ENCODE results near the gene CRKL. TPM values are rescaled to one million over a fixed set of nuclear protein-coding genes. Genes with fewer than 3 reads are reported as not detected.

CRKL gene
- total and polyA plus RNA-seq, 2 experiments from 2014 or later = 42.4 to 80.9 TPM

DNA sequence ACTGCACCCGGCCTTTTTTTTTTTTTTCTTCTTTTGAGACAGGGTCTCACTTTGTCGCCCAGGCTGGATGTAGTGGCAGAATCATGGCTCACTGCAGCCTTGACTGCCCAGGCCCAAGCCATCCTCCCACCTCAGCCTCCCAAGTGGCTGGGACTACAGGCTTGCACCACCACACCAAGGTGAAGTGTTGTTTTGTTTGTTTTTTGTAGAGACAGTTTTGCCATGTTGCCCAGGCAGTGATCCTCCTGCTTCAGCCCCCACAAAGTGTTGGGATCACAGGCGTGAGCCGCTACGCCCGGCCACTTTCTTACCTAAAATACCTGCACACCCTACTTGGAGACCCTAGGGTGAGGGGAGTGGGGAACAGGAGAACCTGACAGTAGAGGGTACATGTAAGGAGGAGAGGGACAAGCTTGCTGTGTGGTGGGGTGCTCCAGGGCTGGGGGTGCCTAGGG, 45.3 kb downstream of the CRKL start:
- no peak overlapping the region for H3K27ac ChIP-seq
- no peak overlapping the region for H3K4me3 ChIP-seq
- TF ChIP-seq, protein P1, sequence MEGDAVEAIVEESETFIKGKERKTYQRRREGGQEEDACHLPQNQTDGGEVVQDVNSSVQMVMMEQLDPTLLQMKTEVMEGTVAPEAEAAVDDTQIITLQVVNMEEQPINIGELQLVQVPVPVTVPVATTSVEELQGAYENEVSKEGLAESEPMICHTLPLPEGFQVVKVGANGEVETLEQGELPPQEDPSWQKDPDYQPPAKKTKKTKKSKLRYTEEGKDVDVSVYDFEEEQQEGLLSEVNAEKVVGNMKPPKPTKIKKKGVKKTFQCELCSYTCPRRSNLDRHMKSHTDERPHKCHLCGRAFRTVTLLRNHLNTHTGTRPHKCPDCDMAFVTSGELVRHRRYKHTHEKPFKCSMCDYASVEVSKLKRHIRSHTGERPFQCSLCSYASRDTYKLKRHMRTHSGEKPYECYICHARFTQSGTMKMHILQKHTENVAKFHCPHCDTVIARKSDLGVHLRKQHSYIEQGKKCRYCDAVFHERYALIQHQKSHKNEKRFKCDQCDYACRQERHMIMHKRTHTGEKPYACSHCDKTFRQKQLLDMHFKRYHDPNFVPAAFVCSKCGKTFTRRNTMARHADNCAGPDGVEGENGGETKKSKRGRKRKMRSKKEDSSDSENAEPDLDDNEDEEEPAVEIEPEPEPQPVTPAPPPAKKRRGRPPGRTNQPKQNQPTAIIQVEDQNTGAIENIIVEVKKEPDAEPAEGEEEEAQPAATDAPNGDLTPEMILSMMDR (IDR thresholded peaks at IDR 0.05; ENCODE audit: low read depth, low read length) = no peak
- H3K36me3 ChIP-seq = no peaks in the 10 kb centered on the region
- peaks cover 9% of the 10 kb centered on the region for H3K4me1 ChIP-seq (ENCODE audit: low read depth)
- no peak for DNase-seq (ENCODE audit: low read depth in 1 of 2, low spot score in 1 of 2)
- peaks cover 36% of the 10 kb centered on the region for H3K27me3 ChIP-seq
- no peaks in the 10 kb centered on the region for H3K9me3 ChIP-seq (ENCODE audit: low read depth)

- Histone ChIP-seq H3K27me3 (peaks cover 34% of the 10 kb centered on the region), H3K4me1 (ENCODE audit: low read depth) (peaks cover 4% of the 10 kb centered on the region), H3K36me3 (no peaks in the 10 kb centered on the region), H3K9me3 (ENCODE audit: low read depth) (no peaks in the 10 kb centered on the region), H3K27ac (no peak overlapping the region), H3K4me3 (no peak overlapping the region)
- TF ChIP-seq, protein P1 (IDR thresholded peaks at IDR 0.05; ENCODE audit: low read depth, low read length) = no peak
- no peak for DNase-seq (ENCODE audit: low read depth in 1 of 2, low spot score in 1 of 2)
Measured at GRCh38 chr22:20963201-20964052, 46.2 kb downstream of the CRKL start.

DNA sequence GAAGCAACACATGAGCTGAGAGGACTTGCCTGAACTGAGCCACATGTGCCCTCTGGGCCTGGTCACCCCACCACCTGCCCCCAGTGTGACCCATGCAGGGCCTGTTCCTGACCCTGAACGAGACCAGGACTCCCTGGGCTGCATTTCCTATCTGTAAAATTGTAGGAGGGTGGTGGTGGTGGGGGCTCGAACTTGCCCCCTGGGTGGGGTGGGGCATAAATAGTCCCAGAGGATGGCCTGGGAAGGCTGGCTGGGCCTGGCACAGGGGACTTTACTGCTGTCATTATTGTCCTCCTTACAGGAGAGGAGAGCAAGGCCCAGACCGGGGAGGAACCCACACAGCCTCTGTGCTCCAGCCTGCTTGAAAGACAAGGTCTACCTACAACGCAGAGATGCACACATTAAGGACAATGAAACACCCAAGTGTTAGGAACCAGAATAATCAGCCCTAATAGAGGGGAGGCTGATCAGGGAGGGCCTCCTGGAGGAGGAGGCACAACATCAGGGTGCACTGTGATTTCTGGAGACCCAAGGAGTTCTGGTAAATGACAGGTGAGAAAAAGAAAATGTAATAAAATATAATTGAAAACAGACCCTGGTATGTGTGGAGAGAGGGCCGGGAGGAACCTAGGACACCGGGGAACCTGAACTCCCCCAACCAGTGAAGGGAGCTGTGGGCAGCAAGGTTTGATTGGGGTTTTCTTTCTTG, 47.0 kb downstream of the CRKL start:
- DNase-seq (ENCODE audit: low read depth in 1 of 2, low spot score in 1 of 2) = no peak
- peaks cover 4% of the 10 kb centered on the region for H3K4me1 ChIP-seq (ENCODE audit: low read depth)
- no peaks in the 10 kb centered on the region for H3K9me3 ChIP-seq (ENCODE audit: low read depth)
- H3K27ac ChIP-seq = no peak overlapping the region
- no peaks in the 10 kb centered on the region for H3K36me3 ChIP-seq
- peaks cover 34% of the 10 kb centered on the region for H3K27me3 ChIP-seq
- H3K4me3 ChIP-seq = peak overlapping the region; percentile 39
- TF ChIP-seq, protein P1 (IDR thresholded peaks at IDR 0.05; ENCODE audit: low read depth, low read length) = no peak

DNA sequence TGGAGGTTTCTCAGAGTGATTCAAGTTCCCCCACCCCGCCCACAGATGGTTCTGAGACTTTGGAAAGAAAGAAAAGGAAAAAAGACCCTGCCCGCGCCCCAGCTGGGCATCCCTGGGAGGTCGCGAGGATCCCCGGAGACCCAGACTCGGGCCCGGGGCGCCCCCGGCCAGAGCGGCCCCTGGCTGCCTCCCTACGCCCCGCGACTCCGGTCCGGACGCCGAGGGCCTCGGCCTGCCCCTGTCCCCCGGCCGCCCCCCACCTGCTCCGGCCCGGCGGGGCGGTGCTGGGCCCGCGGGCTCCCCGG, 47.5 kb downstream of the CRKL start:
- H3K27ac ChIP-seq = no peak overlapping the region
- no peak for DNase-seq (ENCODE audit: low read depth in 1 of 2, low spot score in 1 of 2)
- no peaks in the 10 kb centered on the region for H3K9me3 ChIP-seq (ENCODE audit: low read depth)
- peaks cover 34% of the 10 kb centered on the region for H3K27me3 ChIP-seq
- H3K4me1 ChIP-seq (ENCODE audit: low read depth) = peaks cover 4% of the 10 kb centered on the region
- H3K36me3 ChIP-seq = no peaks in the 10 kb centered on the region
- TF ChIP-seq, protein P1 (IDR thresholded peaks at IDR 0.05; ENCODE audit: low read depth, low read length) = no peak
- H3K4me3 ChIP-seq = peak overlapping the region; percentile 39

- H3K27me3 ChIP-seq = peaks cover 34% of the 10 kb centered on the region
- H3K27ac ChIP-seq = no peak overlapping the region
- TF ChIP-seq, protein P1 (IDR thresholded peaks at IDR 0.05; ENCODE audit: low read depth, low read length) = no peak
- H3K9me3 ChIP-seq (ENCODE audit: low read depth) = no peaks in the 10 kb centered on the region
- peak in 1 of 2 donors; percentile 33 for DNase-seq (ENCODE audit: low read depth in 1 of 2, low spot score in 1 of 2)
- H3K4me3 ChIP-seq = peak overlapping the region; percentile 39
- H3K36me3 ChIP-seq = no peaks in the 10 kb centered on the region
- H3K4me1 ChIP-seq (ENCODE audit: low read depth) = peaks cover 4% of the 10 kb centered on the region
Measured at GRCh38 chr22:20965104-20965887, 48.1 kb downstream of the CRKL start.

All from cardiac muscle cell (in vitro differentiated cells and primary cell).